Measurements from ENCODE around the gene PRDM5. TPM values are rescaled to one million over a fixed set of nuclear protein-coding genes. Genes with fewer than 3 reads are reported as not detected.

PRDM5 gene
- total RNA-seq, 2 experiments from 2014 or later, result 0.14 to 0.22 TPM

GRCh38 chr4:120869613-120870278, 52.8 kb downstream of the PRDM5 start:
- H3K27ac Mint-ChIP-seq, result no peak overlapping the region
- Histone ChIP-seq H3K4me1 (ENCODE audit: insufficient read depth, low read length) (no peaks in the 10 kb centered on the region), H3K36me3 (ENCODE audit: insufficient read depth, low read length) (no peaks in the 10 kb centered on the region), H3K4me3 (ENCODE audit: low read length) (no peak overlapping the region), H3K9me3 (ENCODE audit: control insufficient read depth in 1 of 2, insufficient read depth in 1 of 2, low read length in 2 of 2) (no peaks in the 10 kb centered on the region), H3K27ac (ENCODE audit: low read depth in 1 of 2, low read length in 2 of 2) (no peak overlapping the region), H3K27me3 (ENCODE audit: control insufficient read depth in 1 of 2, insufficient read depth in 2 of 2, low read length in 2 of 2) (no peaks in the 10 kb centered on the region)
- H3K36me3 Mint-ChIP-seq (ENCODE audit: low read depth), result no peaks in the 10 kb centered on the region
- ChIA-PET POLR2A (no interaction called here), CTCF (no interaction called here)
- intact Hi-C loops (cut with DNase I, micrococcal nuclease), result loop anchor here in 1 of 2 experiments (5.0 kb wide), 1 partner anchor 183 kb away; no protein-coding TSS in a partner anchor
- no peaks in the 10 kb centered on the region for H3K4me1 Mint-ChIP-seq (ENCODE audit: low read depth)
- TF ChIP-seq CTCF (IDR thresholded peaks at IDR 0.05), result no peak
- DNase-seq, result no peak
- H3K4me3 Mint-ChIP-seq, result no peak overlapping the region
- no peaks in the 10 kb centered on the region for H3K27me3 Mint-ChIP-seq
- no peaks in the 10 kb centered on the region for H3K9me3 Mint-ChIP-seq
- ATAC-seq (ENCODE audit: poor library complexity), result no peak

GRCh38 chr4:120867506-120867905, 55.0 kb downstream of the PRDM5 start:
- H3K27ac Mint-ChIP-seq, result no peak overlapping the region
- ATAC-seq (ENCODE audit: poor library complexity) (no peak), DNase-seq (no peak)
- intact Hi-C loops (cut with DNase I, micrococcal nuclease), result no loop called here
- TF ChIP-seq CTCF (IDR thresholded peaks at IDR 0.05), result no peak
- H3K4me3 Mint-ChIP-seq, result no peak overlapping the region
- Histone ChIP-seq H3K36me3 (ENCODE audit: insufficient read depth, low read length) (no peaks in the 10 kb centered on the region), H3K4me1 (ENCODE audit: insufficient read depth, low read length) (no peaks in the 10 kb centered on the region), H3K4me3 (ENCODE audit: low read length) (no peak overlapping the region), H3K9me3 (ENCODE audit: control insufficient read depth in 1 of 2, insufficient read depth in 1 of 2, low read length in 2 of 2) (no peaks in the 10 kb centered on the region), H3K27me3 (ENCODE audit: control insufficient read depth in 1 of 2, insufficient read depth in 2 of 2, low read length in 2 of 2) (no peaks in the 10 kb centered on the region), H3K27ac (ENCODE audit: low read depth in 1 of 2, low read length in 2 of 2) (no peak overlapping the region)
- no peaks in the 10 kb centered on the region for H3K27me3 Mint-ChIP-seq
- no peaks in the 10 kb centered on the region for H3K36me3 Mint-ChIP-seq (ENCODE audit: low read depth)
- ChIA-PET POLR2A (no interaction called here), CTCF (no interaction called here)
- no peaks in the 10 kb centered on the region for H3K4me1 Mint-ChIP-seq (ENCODE audit: low read depth)
- H3K9me3 Mint-ChIP-seq, result no peaks in the 10 kb centered on the region

- H3K27me3 ChIP-seq (ENCODE audit: control insufficient read depth in 1 of 2, insufficient read depth in 2 of 2, low read length in 2 of 2), result no peaks in the 10 kb centered on the region
- Mint-ChIP-seq H3K4me1 (ENCODE audit: low read depth) (no peaks in the 10 kb centered on the region), H3K4me3 (no peak overlapping the region), H3K27ac (no peak overlapping the region), H3K36me3 (ENCODE audit: low read depth) (no peaks in the 10 kb centered on the region), H3K27me3 (no peaks in the 10 kb centered on the region), H3K9me3 (no peaks in the 10 kb centered on the region)
- ATAC-seq (ENCODE audit: poor library complexity) (no peak), DNase-seq (no peak)
- H3K4me3 ChIP-seq (ENCODE audit: low read length), result no peak overlapping the region
- no peak overlapping the region for H3K27ac ChIP-seq (ENCODE audit: low read depth in 1 of 2, low read length in 2 of 2)
- intact Hi-C loops (cut with DNase I, micrococcal nuclease), result no loop called here
- H3K4me1 ChIP-seq (ENCODE audit: insufficient read depth, low read length), result no peaks in the 10 kb centered on the region
- H3K9me3 ChIP-seq (ENCODE audit: control insufficient read depth in 1 of 2, insufficient read depth in 1 of 2, low read length in 2 of 2), result no peaks in the 10 kb centered on the region
- ChIA-PET CTCF (no interaction called here), POLR2A (no interaction called here)
- no peak for TF ChIP-seq CTCF (IDR thresholded peaks at IDR 0.05)
- no peaks in the 10 kb centered on the region for H3K36me3 ChIP-seq (ENCODE audit: insufficient read depth, low read length)
Observed at GRCh38 chr4:120865985-120866384, 56.5 kb downstream of the PRDM5 start.

Measured in CD4-positive, alpha-beta T cell (primary cell).